Ovary (tissue), 9 donors: Measurements from ENCODE around the gene OLIG1. TPM values are rescaled to one million over a fixed set of nuclear protein-coding genes. Genes with fewer than 3 reads are reported as not detected.

Experiments
- DNase-seq, 5 donors: peaks; one replicate each; pipeline ENCODE4 v3.0.0-alpha.2; 2019 to 2020
- H3K27ac ChIP-seq, 2 donors: fragments of 200-600 bp; one replicate each; pipeline versions ENCODE4 v1.5.1 to v1.8.0; 2019 to 2022
- H3K27me3 ChIP-seq: fragments of 200-600 bp; one replicate; pipeline ENCODE4 v1.8.0; 2022
- H3K36me3 ChIP-seq: fragments of 200-600 bp; sonication (generic); one replicate; pipeline ENCODE4 v1.5.1; 2019
- H3K4me1 ChIP-seq: one replicate; pipeline ENCODE4 v1.8.1; 2013; ENCODE audit warnings: mild to moderate bottlenecking, moderate library complexity; ENCODE audit not compliant: insufficient read depth
- H3K4me3 ChIP-seq: fragments of 200-600 bp; sonication (generic); one replicate; pipeline ENCODE4 v1.5.1; 2017
- H3K9me3 ChIP-seq, 2 donors: fragments of 200-600 bp in 1 of 2; sonication (generic) in 1 of 2; one replicate each; pipeline versions ENCODE4 v1.5.1 to v1.8.1; 2013 to 2019; ENCODE audit warnings: mild to moderate bottlenecking in 1 of 2, moderate library complexity in 1 of 2
- EP300 ChIP-seq: sonication (generic); formaldehyde crosslinking; IDR thresholded peaks from one replicate; pipeline ENCODE4 v1.6.1; 2017; ENCODE audit warnings: antibody characterized with exemption
- POLR2A ChIP-seq: fragments of 450-650 bp; IDR thresholded peaks from one replicate; pipeline ENCODE4 v1.6.1; 2017; ENCODE audit warnings: antibody characterized with exemption, mild to moderate bottlenecking, moderate library complexity
- WGBS, 3 donors: extraction: QIAGEN DNeasy Blood & Tissue Kit in 1 of 3; methylation state at CpG; one replicate each; pipeline versions ENCODE4 v1.1.5 to v1.1.7; 2013 to 2017; 5-methylcytosine and 5-hydroxymethylcytosine counted together
- intact Hi-C, 4 donors: fragments of 100-400 bp; cut with DNase I; formaldehyde crosslinking; loops; one replicate each; pipeline versions ENCODE4 v1.11.0 to v1.15.1; 2022 to 2023
- polyA plus RNA-seq, 2 donors: library from polyadenylated mRNA; stranded (reverse); fragments of 200-250 nt in 1 of 2; fragments of 350-450 nt in 1 of 2; fragmentation: Illumina TruSeq in 1 of 2; extraction: RNeasy Lipid Tissue Mini Kit (QIAGEN cat#74804) in 1 of 2; gene quantifications; one replicate each; pipeline ENCODE4 v1.2.3, GENCODE V29; 2013 to 2014
- total RNA-seq, 7 donors: library from RNA; depleted of rRNA in 2 of 7; stranded (reverse); fragments of >200 nt in 2 of 7; fragmentation: NEBNext Ultra II Directional in 3 of 7; extraction: Animal tissue kit (Norgen Biotek cat#: 25700) in 3 of 7; gene quantifications; one replicate each; pipeline versions ENCODE4 v1.1.0 to v1.2.4, GENCODE V29; 2016 to 2023
- TF ChIP-seq, protein P1 (sequence below), 3 donors: fragments of 450-650 bp in 2 of 3; fragments of 200-600 bp in 1 of 3; IDR thresholded peaks; one replicate each; pipeline versions ENCODE4 v1.5.1 to v1.8.0; 2016 to 2022; ENCODE audit warnings: antibody characterized with exemption in 3 of 3, mild to moderate bottlenecking in 1 of 3
- donor health status: DM: no; HTN: no; CAD: no; lungs with moderate emphysema.
- donor health status: DM: no; HTN: no; CAD: no.
- donor health status: Bipolar disorder and iron deficiency.
- donor health status: DM: yes; HTN: yes; CAD: no.
- donor health status: DM: no; HTN: no; CAD: no.
- donor health status: DM: yes; HTN: yes; CAD: no.

The OLIG1 gene
- total and polyA plus RNA-seq, 9 donors: not detected

DNA sequence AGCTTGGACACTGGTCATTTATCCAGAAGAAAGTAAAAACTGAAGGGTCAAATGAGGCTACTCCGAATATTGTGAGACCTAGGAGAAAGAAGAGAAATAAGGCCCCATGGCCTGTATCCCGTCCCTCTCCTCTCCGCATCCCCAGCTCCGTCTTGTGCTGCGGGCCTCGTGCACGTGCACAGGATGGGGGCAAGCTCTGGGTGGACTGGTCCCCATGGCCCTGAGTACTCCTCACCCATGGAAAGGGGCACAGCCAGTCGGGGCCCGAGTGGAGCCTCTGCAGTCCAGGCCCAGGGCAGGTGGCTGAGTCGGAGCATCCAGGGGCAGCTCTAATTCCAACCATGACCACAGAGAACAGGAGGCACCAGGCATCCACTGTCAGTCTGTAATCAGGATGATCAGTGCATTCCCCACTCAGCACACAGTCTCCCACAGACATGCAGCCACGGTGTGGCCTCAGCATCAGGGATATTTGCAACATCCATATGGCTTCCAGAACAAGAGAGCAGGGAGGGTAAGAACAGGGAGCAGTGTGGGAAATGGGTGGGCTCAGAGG, 12.5 kb upstream of the OLIG1 start:
- H3K9me3 ChIP-seq: no peaks in the 10 kb centered on the region
- no peak overlapping the region for H3K4me3 ChIP-seq
- no peak overlapping the region for H3K27ac ChIP-seq
- WGBS, 3 donors: 80 to 84% (median 81%) methylated on average over 10 to 11 of the region's 11 CpGs
- no peaks in the 10 kb centered on the region for H3K4me1 ChIP-seq
- DNase-seq: no peak
- no peaks in the 10 kb centered on the region for H3K36me3 ChIP-seq
- TF ChIP-seq, protein P1, sequence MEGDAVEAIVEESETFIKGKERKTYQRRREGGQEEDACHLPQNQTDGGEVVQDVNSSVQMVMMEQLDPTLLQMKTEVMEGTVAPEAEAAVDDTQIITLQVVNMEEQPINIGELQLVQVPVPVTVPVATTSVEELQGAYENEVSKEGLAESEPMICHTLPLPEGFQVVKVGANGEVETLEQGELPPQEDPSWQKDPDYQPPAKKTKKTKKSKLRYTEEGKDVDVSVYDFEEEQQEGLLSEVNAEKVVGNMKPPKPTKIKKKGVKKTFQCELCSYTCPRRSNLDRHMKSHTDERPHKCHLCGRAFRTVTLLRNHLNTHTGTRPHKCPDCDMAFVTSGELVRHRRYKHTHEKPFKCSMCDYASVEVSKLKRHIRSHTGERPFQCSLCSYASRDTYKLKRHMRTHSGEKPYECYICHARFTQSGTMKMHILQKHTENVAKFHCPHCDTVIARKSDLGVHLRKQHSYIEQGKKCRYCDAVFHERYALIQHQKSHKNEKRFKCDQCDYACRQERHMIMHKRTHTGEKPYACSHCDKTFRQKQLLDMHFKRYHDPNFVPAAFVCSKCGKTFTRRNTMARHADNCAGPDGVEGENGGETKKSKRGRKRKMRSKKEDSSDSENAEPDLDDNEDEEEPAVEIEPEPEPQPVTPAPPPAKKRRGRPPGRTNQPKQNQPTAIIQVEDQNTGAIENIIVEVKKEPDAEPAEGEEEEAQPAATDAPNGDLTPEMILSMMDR (IDR thresholded peaks at IDR 0.05): no peak
- TF ChIP-seq POLR2A (no peak), EP300 (no peak)
- H3K27me3 ChIP-seq: no peaks in the 10 kb centered on the region
- intact Hi-C loops: loop anchor here in 1 of 4 donors (5.0 kb wide), 1 partner anchor 35 kb away; no protein-coding TSS in a partner anchor

DNA sequence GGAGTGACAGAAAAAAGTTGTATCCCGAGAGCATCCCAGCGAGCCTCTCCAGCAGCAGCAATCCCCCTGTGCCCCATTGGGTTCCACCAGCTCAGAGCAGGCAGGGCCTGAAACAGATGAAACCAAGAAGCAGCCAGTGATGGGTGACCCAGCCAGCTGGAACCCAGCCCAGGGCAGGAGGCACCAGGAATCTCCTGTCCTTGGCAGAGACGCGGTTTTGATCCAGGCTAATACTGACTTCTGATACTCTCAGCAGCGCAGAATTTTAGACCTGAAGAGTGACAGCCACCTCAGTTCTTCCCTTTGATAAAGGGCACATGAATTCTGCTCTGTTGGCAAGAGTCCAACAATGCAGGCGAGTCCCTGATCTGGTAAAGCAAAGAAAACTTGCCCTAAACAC, 11.4 kb upstream of the OLIG1 start:
- Histone ChIP-seq H3K27me3 (no peaks in the 10 kb centered on the region), H3K4me3 (no peak overlapping the region), H3K4me1 (no peaks in the 10 kb centered on the region), H3K36me3 (no peaks in the 10 kb centered on the region), H3K27ac (no peak overlapping the region), H3K9me3 (no peaks in the 10 kb centered on the region)
- no peak for DNase-seq
- intact Hi-C loops: loop anchor here in 1 of 4 donors (5.0 kb wide), 1 partner anchor 36 kb away; no protein-coding TSS in a partner anchor
- TF ChIP-seq POLR2A: no peak
- 39 to 55% (median 48%) methylated on average over 6 of the region's 6 CpGs for WGBS, 3 donors

DNA sequence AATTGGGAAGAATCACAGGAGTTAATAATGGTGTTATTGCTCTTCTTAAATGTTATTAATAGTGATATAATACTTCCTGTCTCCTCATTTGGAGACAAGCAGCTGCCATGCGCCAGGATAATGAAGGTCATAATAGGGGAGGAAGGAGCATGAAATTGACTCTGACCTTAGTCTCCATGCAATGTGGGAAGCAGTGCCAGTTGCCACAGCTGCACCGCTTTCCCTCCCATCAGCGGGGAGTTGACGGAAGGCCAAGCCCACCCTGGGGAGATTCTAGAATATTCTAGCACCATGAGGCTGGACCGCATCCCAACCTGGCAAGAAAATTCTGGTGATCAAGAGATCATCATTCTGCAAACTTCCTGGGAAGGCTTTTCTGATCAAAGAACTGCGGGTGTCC, 11.0 kb upstream of the OLIG1 start:
- Histone ChIP-seq H3K4me1 (no peaks in the 10 kb centered on the region), H3K36me3 (no peaks in the 10 kb centered on the region), H3K4me3 (no peak overlapping the region), H3K9me3 (no peaks in the 10 kb centered on the region), H3K27ac (no peak overlapping the region), H3K27me3 (no peaks in the 10 kb centered on the region)
- intact Hi-C loops: loop anchor here in 1 of 4 donors (5.0 kb wide), 1 partner anchor 37 kb away; no protein-coding TSS in a partner anchor
- DNase-seq: no peak
- 41 to 56% (median 54%) methylated on average over 6 of the region's 6 CpGs for WGBS, 3 donors
- TF ChIP-seq POLR2A (no peak), EP300 (no peak)
- TF ChIP-seq, protein P1 (IDR thresholded peaks at IDR 0.05): no peak

DNA sequence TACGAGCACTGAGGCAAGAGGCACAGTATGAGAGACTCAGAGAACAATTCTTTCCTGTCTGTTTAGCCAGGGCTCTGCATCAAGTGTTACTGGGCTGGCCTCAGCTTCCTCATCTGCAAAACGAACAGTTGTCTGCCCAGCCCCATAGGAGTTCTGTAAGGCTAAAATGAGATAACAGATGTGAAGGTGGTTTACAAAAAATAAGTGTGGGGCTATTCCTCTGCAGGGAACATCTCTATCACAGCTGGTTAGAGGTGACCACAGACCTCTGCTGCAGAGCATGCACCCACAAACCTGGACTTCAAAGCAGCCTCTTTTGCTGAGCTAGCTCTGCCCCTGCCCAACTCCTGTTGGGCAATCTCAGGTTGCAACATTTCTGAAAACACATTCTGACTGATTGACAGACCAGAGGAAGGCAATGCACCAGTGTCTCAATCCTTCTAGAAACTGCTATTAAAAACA, 10.5 kb upstream of the OLIG1 start:
- 38 to 49% (median 38%) methylated on average over 2 of the region's 2 CpGs for WGBS, 3 donors
- DNase-seq: no peak
- Histone ChIP-seq H3K36me3 (no peaks in the 10 kb centered on the region), H3K27ac (no peak overlapping the region), H3K4me3 (no peak overlapping the region), H3K9me3 (no peaks in the 10 kb centered on the region), H3K4me1 (no peaks in the 10 kb centered on the region), H3K27me3 (no peaks in the 10 kb centered on the region)
- TF ChIP-seq, protein P1 (IDR thresholded peaks at IDR 0.05): no peak
- TF ChIP-seq EP300 (no peak), POLR2A (no peak)
- intact Hi-C loops: loop anchor here in 1 of 4 donors (5.0 kb wide), 1 partner anchor 37 kb away; no protein-coding TSS in a partner anchor

DNA sequence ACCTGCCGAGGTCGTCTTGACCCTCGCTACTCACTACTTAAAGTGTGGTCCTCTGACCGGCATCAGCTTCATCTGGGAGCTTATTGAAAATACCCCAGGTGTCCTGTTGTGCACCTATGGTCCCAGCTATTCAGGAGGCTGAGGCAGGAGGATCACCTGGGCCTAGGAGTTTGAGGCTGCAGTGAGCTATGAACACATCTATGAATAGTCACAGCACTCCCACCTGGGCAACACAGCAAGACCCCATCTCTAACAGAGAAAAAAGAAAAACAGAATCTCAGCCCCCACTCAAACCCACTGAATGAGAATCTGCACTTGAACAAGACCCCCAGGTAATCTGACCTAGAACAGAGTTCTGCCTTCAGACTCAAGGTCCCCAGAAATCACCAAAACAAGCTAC, 8.7 kb upstream of the OLIG1 start:
- no peak for DNase-seq

More for the DNA sequence above, 8.7 kb upstream of the OLIG1 start:
- H3K9me3 ChIP-seq: no peaks in the 10 kb centered on the region
- intact Hi-C loops: no loop called here
- no peaks in the 10 kb centered on the region for H3K4me1 ChIP-seq
- 83 to 93% (median 89%) methylated on average over 4 of the region's 4 CpGs for WGBS, 3 donors
- no peak overlapping the region for H3K27ac ChIP-seq
- no peaks in the 10 kb centered on the region for H3K36me3 ChIP-seq
- no peaks in the 10 kb centered on the region for H3K27me3 ChIP-seq
- TF ChIP-seq, protein P1 (IDR thresholded peaks at IDR 0.05): no peak
- TF ChIP-seq POLR2A: no peak
- TF ChIP-seq EP300: no peak
- no peak overlapping the region for H3K4me3 ChIP-seq
